GM12801 (cell line): ENCODE measurements around the gene BIN2.

Experiments
- CTCF ChIP-seq: IDR thresholded peaks from one replicate; pipeline ENCODE4 v1.5.1; 2011; ENCODE audit warnings: control low read depth; ENCODE audit not compliant: insufficient read length; ENCODE audit errors: extremely low read depth

Gene BIN2

GRCh38 chr12:51343201-51343600 is 19.2 kb upstream of the BIN2 start:
- no peak for TF ChIP-seq CTCF

- TF ChIP-seq CTCF: no peak
These were observed 18.4 kb upstream of the BIN2 start for GRCh38 chr12:51342416-51342815.

GRCh38 chr12:51341251-51342007 is 17.5 kb upstream of the BIN2 start:
- peak; percentile 98 for TF ChIP-seq CTCF

DNA sequence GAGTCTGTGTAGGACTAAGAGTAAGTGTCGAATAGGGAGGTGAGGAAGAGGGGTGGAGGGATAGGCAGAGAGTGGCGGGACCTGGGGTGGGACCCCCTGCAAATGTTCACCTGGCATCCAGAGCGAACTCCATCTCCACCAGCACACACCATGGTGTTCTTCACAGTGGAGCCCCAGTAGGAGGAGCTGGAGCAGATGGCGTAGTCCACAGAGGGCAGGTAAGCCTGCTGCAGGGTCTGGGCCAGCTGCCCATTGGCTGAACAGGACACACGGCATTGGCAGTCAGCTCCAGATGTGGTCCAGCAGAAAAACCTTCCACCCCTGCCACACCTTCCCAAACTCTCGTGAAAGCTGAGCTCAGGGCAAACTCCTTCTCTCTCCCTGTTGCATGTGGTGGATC is 15.8 kb upstream of the BIN2 start:
- no peak for TF ChIP-seq CTCF

GRCh38 chr12:51335931-51336330 is 12.0 kb upstream of the BIN2 start:
- no peak for TF ChIP-seq CTCF

DNA sequence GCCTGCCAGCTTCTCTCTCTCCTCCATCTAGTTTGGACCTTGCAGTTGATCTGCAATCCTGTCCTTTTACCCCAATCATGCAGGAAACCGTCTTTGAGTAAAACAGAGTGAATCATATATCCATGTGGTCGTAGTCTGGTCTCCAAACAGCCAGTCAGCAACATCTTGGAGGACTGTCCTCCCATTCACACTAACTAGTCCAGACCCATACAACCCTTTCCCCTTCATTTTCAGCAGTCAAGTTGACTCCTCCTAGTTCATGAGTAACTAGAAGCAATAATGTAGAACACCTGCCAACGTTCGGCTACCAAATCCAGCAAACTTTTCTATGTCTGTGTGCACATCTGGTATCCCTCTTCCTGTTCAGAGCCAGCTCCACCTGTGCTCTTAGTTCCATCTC is 10.8 kb upstream of the BIN2 start:
- no peak for TF ChIP-seq CTCF

DNA sequence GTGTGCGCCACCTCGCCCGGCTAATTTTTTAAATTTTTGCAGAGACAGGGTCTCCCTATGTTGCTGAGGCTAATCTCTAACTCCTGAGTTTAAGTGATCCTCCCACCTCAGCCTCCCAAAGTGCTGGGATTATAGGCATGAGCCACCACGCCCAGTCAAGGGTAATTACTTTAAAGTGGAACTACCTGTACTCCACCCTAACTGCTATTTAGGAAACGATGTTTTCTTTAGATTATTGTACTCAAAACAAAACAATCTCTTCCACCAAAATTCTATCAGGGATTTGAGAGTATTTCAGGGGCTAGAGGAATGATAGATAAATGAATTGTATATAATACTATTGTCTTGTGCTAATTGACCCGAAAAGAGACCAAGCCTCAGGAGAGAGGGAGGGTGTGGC is 9.6 kb upstream of the BIN2 start:
- TF ChIP-seq CTCF: no peak
